ENCODE measurements around the gene PARVB.

PARVB gene

GRCh38 chr22:44155115-44155514 is 131.0 kb downstream of the PARVB start:
- no peak overlapping the region for H3K4me3 ChIP-seq
- DNase-seq (ENCODE audit: low spot score): no peak
- no peak overlapping the region for H3K27ac ChIP-seq
- TF ChIP-seq, protein P1, sequence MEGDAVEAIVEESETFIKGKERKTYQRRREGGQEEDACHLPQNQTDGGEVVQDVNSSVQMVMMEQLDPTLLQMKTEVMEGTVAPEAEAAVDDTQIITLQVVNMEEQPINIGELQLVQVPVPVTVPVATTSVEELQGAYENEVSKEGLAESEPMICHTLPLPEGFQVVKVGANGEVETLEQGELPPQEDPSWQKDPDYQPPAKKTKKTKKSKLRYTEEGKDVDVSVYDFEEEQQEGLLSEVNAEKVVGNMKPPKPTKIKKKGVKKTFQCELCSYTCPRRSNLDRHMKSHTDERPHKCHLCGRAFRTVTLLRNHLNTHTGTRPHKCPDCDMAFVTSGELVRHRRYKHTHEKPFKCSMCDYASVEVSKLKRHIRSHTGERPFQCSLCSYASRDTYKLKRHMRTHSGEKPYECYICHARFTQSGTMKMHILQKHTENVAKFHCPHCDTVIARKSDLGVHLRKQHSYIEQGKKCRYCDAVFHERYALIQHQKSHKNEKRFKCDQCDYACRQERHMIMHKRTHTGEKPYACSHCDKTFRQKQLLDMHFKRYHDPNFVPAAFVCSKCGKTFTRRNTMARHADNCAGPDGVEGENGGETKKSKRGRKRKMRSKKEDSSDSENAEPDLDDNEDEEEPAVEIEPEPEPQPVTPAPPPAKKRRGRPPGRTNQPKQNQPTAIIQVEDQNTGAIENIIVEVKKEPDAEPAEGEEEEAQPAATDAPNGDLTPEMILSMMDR (IDR thresholded peaks at IDR 0.05): no peak

DNA sequence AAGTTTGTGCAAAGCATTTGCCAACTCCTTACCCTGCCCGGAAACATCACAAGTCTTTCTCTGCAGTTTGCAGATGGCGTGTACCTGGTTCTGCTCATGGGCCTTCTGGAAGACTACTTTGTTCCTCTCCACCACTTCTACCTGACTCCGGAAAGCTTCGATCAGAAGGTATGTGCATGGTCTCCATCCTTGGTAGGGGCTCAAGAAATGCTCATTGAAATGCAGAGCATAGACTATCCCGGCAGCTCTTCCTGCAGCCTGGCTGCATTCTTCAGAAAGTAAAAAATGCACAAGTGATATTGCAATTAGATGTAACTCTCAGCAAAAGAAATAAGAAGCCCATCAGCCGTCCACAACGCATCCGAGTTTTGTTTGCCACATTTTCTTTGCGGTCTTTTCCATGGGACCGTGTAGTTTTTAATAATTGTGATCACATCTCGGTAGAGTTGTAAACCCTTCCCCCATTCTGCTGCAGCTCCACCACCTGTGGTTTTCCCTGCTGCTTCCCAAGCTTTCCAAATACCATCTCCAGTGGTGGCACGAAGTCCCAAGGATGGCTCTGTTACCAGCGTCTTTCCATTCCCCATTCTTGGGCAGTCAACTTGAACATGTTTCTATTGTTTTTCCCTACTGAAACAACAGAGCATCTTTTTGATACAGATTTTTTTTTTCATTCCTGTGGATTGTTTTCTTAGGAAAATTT is 134.0 kb downstream of the PARVB start:
- no peak overlapping the region for H3K27ac ChIP-seq
- no peak overlapping the region for H3K4me3 ChIP-seq
- no peak for DNase-seq (ENCODE audit: low spot score)
- TF ChIP-seq, protein P1 (IDR thresholded peaks at IDR 0.05): no peak

DNA sequence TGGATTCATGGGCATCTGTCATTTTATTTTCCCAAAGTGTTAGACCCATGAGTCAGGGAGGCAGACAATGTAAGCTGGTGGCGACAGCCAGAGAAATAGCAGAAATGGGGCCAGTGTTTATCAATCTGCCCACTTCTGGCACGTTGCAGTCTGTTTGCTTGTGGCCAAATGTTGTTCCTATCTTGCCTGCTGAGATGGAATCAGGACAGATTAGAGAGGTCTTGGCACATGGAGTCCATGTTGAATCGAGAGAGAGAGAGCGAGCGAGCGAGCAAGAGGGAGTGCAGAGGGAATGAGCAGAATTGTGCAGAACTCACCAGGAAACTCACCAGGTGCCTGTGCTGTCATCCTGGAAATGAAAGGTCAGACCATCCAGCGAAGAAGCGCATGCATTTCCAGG is 134.7 kb downstream of the PARVB start:
- no peak overlapping the region for H3K4me3 ChIP-seq
- no peak for DNase-seq (ENCODE audit: low spot score)
- TF ChIP-seq, protein P1 (IDR thresholded peaks at IDR 0.05): no peak
- no peak overlapping the region for H3K27ac ChIP-seq

- TF ChIP-seq, protein P1 (IDR thresholded peaks at IDR 0.05): no peak
- no peak overlapping the region for H3K27ac ChIP-seq
- no peak for DNase-seq (ENCODE audit: low spot score)
- no peak overlapping the region for H3K4me3 ChIP-seq
Measured at GRCh38 chr22:44159221-44159620, 135.1 kb downstream of the PARVB start.

DNA sequence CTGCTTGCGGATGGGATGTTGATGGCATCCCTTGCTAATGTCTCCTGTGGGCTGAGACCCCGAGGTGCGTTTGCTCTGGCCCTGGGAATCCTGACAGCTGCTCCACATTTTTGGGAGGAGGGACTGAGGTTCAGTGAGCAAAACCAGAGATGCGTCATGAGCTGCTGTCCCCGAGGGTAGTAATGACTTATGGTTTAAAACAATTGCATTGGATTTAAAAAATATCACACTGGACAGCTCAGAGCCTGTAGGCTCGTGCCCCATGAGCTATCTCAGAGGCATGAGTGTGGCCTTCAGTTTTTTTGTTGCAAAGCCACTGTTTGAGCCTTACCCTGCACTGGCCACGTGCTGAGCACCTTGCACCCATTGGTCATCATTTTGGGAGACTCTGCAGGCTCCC is 135.7 kb downstream of the PARVB start:
- H3K27ac ChIP-seq: no peak overlapping the region
- TF ChIP-seq, protein P1 (IDR thresholded peaks at IDR 0.05): no peak
- no peak overlapping the region for H3K4me3 ChIP-seq
- no peak for DNase-seq (ENCODE audit: low spot score)

DNA sequence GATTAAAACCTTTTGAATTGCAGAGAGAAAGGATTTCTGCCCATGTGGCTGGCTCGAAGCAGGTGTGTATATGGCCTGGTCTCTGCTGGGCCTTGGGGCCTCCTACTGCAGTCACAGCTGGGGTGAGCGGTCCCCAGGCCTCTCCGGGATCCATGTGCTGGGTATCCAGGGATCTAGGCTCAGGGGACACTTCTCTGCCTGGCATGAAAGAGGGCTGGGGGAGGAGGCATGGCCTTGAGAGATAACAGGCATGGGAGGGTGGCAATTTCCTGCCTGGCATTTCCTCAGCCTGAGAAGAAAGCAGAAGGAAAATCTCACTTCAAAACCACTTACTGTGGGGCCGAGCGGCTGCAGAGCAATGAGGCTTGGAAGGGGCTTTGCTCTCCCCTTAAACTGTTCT is 136.3 kb downstream of the PARVB start:
- Histone ChIP-seq H3K4me3 (no peak overlapping the region), H3K27ac (no peak overlapping the region)
- DNase-seq (ENCODE audit: low spot score): no peak
- TF ChIP-seq, protein P1 (IDR thresholded peaks at IDR 0.05): no peak

- no peak for DNase-seq (ENCODE audit: low spot score)
- Histone ChIP-seq H3K4me3 (no peak overlapping the region), H3K27ac (no peak overlapping the region)
- TF ChIP-seq, protein P1 (IDR thresholded peaks at IDR 0.05): no peak
Measured at GRCh38 chr22:44161673-44162072, 137.6 kb downstream of the PARVB start.
